Activated CD4-positive, CD25-positive, alpha-beta regulatory T cell (primary cell): ENCODE results near the gene EXOC6B.

Experiments
- DNase-seq, 4 experiments: peaks; one replicate each; lab custom pipeline; 2025; lab: John Stamatoyannopoulos, UW

Gene EXOC6B

DNA sequence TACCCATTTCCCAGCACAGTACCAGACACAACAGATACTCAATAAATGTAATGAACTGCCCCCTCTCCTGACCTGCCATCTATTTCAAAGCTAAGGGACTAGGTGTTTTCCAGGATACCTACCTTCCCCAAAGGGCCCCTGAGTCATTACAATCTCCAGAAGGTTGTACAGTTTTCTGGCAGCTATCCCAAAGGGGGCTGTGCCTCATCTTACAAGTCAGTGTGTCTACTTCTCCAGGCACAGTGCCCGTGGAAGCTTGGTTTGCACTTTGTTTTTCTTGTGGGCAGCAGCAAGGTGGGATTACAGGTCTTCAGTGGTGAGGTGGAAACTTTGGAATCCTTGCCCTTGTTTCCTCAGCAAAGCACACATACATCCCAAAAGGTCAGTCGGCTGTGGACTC lies 615.4 kb downstream of the EXOC6B start:
- DNase-seq, result no peak

DNA sequence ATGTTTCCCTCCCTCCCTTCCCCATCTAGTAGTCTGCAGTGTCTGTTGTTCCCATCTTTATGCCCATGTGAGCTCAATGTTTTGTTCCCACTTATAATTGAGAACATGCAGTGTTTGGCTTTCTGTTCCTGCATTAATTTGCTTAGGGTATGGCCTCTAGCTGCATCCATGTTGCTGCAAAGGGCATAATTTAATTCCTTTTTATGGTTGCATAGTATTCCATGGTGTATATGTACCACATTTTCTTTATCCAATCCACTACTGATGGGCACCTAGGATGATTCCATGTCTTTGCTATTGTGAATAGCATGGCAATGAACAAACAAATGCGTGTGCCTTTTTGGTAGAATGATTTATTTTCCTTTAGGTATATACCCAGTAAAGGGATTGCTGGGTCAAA lies 617.6 kb downstream of the EXOC6B start:
- no peak for DNase-seq

DNA sequence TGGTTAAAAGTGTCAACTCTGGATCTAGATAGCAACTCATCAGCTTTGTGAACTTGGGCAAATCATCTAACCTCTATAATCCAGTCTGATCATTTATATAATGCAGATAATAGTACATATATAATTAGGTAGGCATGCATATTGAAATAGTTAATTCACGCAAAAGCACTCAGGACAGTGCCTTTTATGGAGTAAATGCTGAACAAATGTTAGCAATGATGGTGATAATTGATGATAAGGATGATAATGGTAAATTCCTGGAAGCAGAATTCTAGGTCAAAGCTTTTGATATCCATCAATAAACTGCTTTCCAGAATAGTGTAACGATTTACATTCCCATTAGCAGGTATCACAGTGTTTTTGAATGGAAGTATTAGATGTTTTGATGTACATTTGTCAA lies 618.5 kb downstream of the EXOC6B start:
- no peak for DNase-seq

DNA sequence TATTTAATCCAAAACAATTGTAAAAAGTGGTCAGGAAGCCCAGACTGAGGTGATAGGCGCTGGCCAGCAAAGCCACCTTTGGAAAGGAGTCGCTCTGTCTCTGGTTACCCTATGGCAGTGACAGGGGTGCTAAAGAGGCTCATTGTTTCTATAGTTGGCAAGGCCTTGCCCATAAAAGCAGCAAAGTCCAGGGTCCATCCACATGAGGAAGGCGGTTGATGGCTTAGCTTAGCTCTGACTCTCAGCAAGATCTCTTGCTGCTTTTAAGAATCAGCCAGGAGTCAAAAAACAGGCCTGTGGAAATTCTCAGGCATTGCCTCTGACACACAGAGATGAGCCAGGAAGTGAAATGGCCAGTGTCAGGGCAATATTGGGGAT lies 620.3 kb downstream of the EXOC6B start:
- DNase-seq, result no peak

DNA sequence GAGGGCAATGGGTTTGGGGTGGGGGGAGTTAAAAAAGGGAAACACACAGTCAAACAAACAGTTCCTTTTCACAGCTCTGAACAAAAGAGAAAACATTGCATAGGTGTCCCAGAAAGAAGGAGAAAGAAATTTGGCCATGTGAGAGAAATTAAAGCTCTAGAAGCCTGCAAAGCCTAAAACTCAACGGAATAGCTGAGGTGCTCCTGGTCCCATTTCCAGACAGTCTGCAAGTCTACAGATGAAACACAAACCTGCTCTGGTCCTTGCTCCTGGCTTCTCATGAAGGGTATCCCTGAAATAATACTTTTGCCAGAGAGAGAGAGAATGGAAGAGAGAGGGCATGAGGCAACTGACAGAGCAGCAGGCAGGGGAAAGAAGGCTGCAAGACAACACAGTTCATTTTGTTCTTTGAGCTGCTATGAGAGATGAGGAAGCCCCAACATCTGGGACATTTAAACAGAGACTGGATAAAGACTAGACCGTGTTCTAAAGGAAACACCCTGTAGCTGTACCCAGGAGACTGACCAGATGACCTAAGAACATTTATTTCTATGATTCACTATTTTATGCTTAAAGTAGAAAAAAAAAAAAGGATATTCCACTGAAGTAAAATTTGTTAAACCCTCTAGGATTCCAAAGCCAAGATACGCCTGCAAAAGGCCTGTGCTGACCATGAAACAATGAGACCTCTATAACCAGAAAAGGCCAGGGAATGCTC lies 620.9 kb downstream of the EXOC6B start:
- DNase-seq, result no peak

DNA sequence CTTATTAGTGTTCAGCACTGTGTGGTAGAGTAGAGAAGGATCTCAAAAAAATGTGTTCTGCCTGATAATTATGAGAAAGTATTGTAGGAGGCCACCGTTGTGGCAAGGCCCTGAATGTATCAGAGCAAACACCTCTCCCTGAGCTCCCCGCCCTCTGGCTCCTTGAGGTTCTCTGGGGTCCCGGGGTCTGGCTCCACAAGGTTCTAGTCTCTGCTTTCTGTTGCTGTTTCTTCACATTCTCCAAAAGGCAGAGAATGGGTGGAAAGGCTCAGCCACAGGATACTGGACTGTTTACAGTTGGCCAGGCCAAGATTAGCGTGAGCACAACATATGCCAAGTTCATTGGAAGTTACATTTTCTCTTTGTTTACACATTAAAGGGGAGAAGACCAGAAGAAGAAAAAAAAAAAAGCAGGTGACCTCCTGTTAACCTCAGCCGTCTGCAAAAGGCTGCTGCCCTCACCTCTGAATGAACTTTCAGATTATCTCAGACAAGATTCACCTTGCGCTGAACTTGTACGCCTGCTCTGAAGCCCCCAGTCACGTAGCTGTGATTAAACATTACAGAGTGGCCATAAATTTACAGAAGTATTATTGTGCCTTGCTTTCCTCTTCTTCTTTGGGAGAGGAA lies 621.6 kb downstream of the EXOC6B start:
- no peak for DNase-seq

DNA sequence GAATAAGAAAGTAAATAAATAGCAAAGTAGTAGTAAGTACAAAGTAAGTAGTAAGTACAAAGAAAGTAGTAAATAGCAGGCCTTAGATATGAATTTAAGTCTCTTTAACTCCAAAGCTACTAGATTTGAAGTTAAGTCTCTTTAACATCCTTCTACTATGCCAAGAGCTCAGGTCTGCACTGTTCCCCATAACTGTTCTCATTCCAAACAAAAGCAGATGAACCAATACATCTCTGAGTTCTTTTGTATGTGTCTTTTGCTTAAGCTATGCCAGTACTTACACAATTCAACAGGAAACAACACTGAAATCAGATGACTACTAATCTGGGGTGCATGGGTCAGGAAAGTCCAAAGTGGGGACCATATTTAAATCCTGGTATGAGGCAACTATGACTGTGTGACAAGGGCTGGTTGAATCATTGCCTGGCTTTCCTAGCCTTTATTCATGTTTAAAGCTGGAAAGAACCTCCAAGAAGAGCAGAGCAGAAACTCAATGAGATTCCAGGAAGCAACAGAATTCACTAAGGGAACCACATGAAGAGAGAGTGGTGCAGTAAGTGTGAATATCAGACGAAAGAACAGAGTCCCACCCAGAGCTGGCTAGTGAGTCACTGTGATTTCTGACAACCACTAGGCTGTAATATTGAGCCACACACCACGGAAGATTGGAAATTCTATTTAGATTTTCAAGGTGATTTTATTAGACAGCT lies 627.1 kb downstream of the EXOC6B start:
- no peak for DNase-seq

DNA sequence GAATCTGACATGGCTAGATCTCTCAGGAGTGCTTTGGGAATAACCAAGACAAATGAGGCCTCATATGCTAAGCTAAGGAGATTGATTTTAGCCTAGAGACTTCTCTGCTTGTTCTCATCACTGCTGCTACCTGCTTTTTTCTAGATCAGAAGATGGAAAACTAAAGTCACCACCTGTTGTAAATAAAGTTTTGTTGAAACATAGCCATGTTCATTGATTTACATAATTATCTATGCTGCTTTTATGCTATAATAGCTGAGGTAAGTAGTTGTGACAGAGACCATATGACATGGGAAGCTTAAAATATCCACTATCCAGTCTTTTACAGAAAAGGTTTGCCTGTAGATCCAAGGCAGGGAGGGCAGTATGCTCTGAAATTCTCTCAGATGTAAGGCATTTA lies 632.1 kb downstream of the EXOC6B start:
- DNase-seq, result no peak

DNA sequence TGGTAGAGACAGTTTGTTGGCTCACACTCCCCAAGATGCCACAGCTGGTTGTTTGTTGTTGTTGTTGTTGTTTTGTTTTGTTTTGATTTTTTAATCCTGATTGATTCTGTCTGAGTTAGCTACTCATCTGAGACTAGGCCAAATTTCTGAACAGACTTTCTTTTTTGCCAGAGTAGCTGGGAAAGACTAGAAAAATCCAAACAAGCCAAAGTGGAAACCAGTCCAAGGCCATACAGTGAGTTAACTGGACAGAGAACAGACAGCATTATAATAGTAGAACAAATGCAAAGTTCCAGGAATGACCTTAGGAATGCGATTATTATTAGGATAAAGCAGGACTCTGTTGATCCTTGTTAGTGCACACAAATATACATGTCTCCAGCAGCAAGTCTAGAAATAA lies 634.4 kb downstream of the EXOC6B start:
- DNase-seq, result no peak

DNA sequence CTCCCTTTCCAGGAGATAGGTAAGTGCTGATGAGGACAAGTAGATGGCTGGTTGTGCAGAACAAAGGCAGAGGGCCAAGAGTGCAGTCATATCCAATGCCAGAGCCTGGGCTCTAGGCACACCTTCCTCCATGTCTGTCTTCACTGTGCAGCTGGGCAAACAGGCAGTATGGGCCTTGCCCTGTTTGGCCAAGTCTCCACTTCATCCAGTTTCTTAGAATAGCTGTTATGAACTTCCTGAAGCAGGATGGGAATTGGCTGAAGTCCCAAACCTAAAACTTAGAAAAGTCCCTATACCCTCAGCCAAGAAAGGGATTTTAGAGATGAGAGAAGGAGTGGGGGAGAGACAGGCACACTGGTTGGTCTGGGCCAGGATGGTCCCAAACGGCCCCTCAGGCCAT lies 640.6 kb downstream of the EXOC6B start:
- no peak for DNase-seq

DNA sequence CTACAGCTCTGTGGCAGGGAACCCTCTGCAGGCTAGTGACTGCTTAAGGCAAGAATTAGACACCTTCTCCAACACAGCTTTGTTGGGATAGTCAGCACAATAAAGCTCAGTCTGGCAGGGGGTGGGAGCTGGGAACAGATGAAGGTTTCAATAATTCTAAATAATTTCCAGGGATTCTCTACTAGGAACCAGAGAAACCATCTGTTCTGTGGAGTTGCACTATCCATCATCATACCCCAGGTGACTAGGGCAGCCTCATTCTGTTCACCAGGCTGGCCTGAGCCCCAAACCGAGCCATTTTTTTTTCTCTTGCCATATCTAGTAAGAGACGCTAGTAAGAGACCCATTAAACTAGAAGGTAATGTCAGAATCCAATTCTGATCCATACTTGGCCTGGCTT lies 642.4 kb downstream of the EXOC6B start:
- DNase-seq, result no peak

DNA sequence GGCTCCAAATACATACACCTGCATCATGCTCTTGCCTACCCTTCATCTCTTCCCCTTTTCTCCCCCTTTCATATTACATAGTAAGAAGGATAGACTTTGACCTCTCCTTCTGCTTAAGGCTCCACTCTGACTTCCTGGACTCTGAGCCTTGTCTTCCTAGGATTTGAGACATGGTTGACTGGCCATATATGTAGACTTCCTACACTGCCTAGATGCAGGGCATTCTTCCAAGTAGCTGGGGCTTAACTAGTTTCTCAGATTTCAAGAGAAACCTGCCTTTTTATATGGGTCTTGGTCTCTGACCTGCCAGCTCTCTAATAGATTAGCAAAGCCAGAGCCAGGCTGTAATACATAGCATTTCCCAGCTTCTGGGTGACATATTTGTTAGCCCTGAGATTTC lies 642.8 kb downstream of the EXOC6B start:
- DNase-seq, result no peak

DNA sequence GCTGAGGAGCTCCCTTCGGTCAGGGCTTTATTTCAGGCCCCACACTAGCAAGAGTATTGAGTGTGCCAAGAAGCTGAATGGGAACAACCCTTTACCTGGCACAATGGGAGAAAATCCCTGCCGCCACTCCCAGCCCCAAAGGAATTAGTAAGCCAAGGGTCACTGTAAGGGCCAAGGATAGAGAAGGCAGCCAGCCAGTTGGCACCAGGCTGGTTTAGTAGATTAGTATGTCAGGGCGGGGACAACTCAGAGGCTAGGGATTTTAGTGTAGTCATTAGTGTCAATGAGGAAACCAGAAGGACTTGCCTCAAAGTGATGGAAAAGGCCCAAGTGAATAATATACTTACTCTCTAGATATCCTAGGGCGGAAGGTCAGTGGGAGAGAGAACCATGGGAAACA lies 643.3 kb downstream of the EXOC6B start:
- DNase-seq, result no peak

DNA sequence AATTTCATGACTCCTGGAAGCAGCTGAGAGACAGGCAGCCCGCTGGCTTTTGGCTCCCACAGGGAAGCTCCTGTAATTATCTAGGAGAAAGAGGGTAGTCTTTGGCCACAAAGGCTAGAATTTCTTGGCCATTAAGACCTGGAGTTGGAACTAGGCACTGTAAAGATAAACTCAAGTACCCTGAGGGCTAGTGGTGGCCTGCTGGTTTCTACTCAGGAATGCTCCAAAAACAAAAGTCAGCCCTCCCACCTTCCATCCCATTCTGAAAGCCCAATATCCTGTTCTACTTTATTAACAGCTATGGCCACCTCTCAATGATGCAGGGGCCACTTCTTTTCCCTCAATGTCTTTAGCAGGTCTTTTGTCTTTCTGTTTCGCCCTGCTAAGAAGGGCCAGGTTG lies 644.2 kb downstream of the EXOC6B start:
- no peak for DNase-seq

DNA sequence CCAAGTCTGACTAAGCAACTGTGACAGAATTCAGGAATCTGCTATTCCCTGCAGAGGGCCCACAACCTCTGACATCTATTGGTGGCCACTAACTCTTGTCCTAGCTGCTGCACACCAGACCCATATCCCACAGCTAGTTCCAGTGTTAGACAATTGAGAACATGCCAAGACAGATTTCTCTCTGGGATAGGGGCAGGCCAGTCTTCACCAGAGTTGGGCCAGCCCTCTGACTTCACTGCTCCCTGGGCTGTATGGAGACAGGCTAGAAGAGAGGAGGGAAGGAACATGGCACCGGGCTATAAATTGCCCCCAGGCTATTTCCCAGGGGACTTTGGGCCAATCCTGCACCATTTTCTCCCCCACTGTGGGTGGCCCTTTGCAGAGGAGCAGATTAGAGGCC lies 645.5 kb downstream of the EXOC6B start:
- DNase-seq, result no peak

DNA sequence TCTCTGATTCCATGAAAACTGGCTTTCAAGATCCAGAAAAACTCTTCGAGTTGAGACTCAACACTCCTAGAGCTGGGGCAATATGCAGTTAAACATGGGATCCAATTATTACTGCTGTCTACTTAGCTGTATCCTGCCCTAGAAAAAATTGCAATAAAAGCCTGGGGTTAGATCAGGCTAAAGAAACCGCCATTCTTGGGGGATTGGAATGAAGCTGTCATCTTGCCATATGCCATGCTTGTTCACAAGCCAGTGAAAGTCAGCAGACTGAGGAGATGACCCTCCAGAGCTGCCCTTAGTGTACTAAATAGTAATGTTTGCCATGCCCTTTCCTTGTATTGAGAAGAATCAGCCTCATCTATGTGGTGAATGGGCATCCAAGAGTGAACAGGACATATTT lies 647.3 kb downstream of the EXOC6B start:
- DNase-seq, result no peak

DNA sequence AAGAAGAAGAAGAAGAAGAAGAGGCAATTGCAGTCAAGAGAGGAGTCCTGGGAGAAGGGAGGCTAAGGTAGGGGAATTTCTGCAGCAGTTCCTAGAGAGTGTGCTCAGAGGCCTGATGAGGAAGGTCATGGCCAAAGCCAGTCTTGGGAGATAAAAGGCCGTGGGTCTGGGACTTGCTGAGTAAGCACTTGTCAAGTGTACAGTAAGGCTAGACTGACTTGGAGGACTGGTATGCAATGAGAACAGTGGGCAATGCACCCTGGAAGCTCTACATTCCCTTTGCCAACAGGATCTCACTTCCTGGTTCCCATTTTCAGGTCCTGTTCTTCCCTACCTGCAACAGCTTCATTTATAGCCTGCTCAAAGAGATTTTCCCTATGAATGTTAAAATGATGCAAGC lies 649.6 kb downstream of the EXOC6B start:
- DNase-seq, result no peak

DNA sequence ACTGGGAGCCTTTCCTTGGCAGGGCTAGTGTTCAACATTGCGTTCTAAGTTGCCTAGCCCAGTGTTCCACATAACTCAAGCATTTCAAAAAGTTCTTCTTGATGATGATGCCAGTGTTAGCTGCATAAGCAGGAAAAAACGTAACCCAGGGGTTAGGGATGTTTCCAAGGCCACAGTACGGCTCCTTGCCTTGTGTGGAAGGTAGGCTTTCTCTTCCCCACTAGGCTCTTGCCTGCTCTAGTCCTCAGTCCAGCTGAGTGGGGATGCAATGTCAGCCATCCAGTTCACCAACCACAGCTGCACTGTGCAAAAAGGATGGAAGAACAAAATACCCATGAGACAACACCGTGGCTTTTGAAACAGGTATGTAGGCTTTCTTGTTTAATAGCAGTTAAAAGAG lies 650.2 kb downstream of the EXOC6B start:
- DNase-seq, result no peak

DNA sequence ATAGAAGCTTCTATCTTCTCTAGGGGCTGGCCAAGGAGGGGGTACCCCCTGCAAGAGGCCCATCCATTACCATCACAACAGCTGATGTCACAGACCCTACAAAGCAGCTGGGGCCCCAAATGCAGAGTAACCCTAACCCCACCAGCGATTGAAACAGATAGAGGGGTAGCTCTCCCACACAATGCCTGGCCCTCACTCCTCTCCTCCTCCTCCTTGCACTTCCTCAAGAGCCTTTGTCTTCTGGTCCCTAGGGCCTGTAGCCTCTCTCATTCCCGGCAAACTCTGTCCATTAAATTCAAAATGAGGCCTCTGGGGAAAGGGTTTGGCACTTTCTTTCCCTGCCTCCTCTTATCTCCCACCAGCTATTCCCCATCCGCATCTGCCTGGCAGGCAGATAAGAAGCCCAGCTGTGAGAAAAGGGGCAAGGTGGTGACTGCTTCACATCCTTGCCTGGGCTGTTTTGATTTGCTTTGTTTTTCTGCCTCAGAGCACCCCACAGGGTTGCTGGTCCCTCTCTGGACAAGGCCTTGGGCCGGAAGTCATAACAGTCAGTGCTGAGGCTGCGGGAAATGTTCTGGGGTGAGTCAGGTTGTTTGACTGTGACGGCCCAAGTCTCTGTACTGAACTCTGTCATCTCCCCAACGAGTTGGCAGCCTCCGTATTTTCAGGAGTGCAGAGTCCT lies 652.1 kb downstream of the EXOC6B start:
- no peak for DNase-seq

DNA sequence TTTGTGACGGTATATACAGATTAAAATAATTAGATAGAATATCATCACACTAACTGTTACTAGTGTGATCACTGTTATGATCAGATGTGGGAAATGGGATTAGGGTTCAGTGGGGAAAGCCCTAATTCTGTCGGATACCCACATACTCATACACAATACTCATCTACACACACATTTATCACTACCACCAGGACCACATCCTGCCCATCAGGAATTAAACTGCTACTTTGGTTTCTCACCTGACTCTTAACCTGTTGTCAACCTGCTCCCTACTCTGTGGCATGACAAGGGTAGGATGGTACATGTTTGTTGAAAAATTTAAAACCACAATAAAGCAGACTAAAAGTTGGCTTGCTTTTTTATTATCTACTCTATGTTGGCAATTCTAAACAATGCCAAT lies 653.4 kb downstream of the EXOC6B start:
- DNase-seq, result no peak

DNA sequence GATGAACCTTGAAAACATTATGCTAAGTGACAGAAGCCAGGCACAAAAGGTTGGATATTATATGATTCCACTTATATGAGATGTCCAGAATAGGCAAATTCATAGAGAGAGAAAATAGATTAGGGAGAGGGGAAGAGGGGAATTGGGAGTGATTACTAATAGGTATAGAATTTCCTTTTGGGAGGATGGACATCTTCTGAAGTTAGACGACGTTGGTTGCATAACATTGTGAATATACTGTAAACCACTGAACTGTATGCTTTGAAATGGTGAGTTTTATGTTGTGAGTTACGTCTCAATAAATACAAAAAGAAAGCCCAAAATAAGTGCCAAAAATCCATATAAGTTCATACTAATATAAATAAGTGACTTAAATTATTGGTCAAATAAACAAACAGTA lies 659.6 kb downstream of the EXOC6B start:
- no peak for DNase-seq

DNA sequence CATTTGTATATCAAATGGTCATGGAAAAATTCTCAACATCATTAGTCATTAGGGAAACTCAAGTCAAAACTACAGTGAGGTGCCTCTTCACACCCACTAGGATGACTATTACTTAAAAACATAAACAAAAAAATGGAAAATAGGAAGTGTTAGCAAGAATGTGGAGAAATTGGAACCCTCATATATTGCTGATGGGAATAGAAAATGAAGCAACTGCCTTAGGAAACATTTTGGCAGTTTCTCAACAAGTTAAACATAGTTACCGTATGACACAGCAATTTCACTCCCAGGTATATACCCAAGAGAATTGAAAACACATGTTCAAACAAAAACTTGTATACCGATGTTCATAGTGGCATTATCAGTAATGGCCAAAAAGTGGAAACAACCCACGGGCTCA lies 660.0 kb downstream of the EXOC6B start:
- DNase-seq, result no peak

DNA sequence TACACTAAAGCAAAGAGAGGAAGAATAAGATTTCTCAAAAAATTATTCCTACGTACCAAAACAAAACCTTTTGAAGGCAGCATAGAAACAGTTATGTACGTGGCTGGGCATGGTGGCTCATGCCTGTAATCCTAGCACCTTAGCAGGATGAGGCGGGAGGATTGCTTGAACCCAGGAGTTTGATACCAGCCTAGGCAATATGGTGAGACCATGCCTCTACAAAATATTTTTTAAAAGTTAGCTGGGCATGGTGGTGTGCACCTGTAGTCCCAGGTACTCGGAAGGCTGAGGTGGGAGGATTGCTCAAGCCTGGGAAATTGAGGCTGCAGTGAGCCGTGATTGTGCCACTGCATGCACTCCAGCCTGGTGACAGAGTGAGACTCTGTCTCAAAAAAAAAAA lies 663.3 kb downstream of the EXOC6B start:
- no peak for DNase-seq
